WERI-Rb-1 (cell line): ENCODE data around the gene MS4A15.
"Not testable (repeated sequence)": the region's sequence is repeated elsewhere in the genome, so short reads cannot be mapped to it uniquely, and the experiment has no call there.

Source experiments
- DNase-seq: peaks from one replicate; pipeline ENCODE4 v3.0.0-alpha.2; 2020
- H3K27ac ChIP-seq: fragments of 250-450 bp; sonication (Bioruptor Pico); 2 replicates; pipeline ENCODE4 v1.5.1; 2020; ENCODE audit warnings: mild to moderate bottlenecking, moderate library complexity
- H3K27me3 ChIP-seq: fragments of 250-450 bp; sonication (Bioruptor Pico); 2 replicates; pipeline ENCODE4 v1.5.1; 2021; ENCODE audit warnings: mild to moderate bottlenecking, low read depth, moderate library complexity; ENCODE audit not compliant: insufficient read depth, severe bottlenecking
- H3K36me3 ChIP-seq: fragments of 250-450 bp; sonication (Bioruptor Pico); 2 replicates; pipeline ENCODE4 v1.5.1; 2020; ENCODE audit warnings: mild to moderate bottlenecking, moderate library complexity
- H3K4me3 ChIP-seq: 2 replicates; pipeline ENCODE4 v1.5.1; 2011; ENCODE audit warnings: low read depth, mild to moderate bottlenecking, control low read depth, low read length
- H3K9me3 ChIP-seq: fragments of 250-450 bp; sonication (Bioruptor Pico); 2 replicates; pipeline ENCODE4 v1.5.1; 2021; ENCODE audit warnings: mild to moderate bottlenecking, moderate library complexity; ENCODE audit not compliant: severe bottlenecking
- CTCF ChIP-seq: IDR thresholded peaks from 2 replicates; pipeline ENCODE4 v1.5.1; 2011; ENCODE audit warnings: low read depth, mild to moderate bottlenecking, control low read depth, inconsistent platforms, low read length

The MS4A15 gene, protein sequence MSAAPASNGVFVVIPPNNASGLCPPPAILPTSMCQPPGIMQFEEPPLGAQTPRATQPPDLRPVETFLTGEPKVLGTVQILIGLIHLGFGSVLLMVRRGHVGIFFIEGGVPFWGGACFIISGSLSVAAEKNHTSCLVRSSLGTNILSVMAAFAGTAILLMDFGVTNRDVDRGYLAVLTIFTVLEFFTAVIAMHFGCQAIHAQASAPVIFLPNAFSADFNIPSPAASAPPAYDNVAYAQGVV

DNA sequence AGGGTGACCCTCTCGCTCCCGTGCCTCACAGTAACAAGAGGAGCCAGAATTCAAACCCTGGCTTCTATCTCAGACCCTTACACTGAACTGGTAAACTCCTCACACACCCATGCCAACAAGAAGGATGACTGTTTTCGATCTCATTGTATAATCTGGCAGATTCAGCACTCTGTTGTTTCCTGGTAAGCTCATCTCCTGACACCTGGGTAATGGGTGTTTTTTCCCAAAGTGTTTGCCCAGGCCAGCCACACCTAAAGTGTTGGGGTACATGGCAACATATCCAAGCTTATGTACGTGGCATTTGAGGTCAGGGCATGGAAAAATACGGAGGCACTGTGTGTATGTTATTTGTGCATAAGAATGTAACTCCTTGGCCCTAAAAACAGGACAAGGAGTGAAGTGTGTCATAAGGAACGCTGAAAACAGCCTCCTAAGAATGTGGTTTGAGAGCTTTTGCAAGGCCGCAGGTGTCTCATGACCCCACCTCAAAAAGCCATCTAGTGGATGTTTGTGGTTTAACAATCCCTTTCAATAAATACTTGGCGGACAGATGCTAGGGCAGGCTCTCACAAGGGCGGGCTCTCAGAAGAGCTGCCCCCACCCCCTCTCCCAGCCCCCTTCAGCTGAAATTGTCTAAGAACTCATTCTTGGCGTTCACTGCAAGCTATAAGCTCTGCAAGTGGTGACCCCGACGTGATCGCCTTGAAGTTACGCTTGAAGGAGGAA, at the start of gene MS4A15:
TSS of gene MS4A15 (plus strand) at position 561 of the 726 bp plus-strand sequence. CDS start 6,867 bp downstream, outside the sequence.
- DNase-seq: peak; percentile 26
- peaks cover 5% of the 10 kb centered on the region for H3K27me3 ChIP-seq

GRCh38 chr11:60706931-60707330, 49.7 kb upstream of the MS4A15 start:
- H3K27me3 ChIP-seq: peaks cover 7% of the 10 kb centered on the region
- no peak overlapping the region for H3K4me3 ChIP-seq
- no peak for TF ChIP-seq CTCF
- no peaks in the 10 kb centered on the region for H3K36me3 ChIP-seq
- no peaks in the 10 kb centered on the region for H3K9me3 ChIP-seq
- no peak overlapping the region for H3K27ac ChIP-seq
- DNase-seq: no peak

More for the DNA sequence above, at the start of gene MS4A15:
- H3K36me3 ChIP-seq: no peaks in the 10 kb centered on the region
- H3K4me3 ChIP-seq: no peak within 1 kb of the TSS
- H3K9me3 ChIP-seq: no peaks in the 10 kb centered on the region
- peak; percentile 68 for TF ChIP-seq CTCF
- H3K27ac ChIP-seq: no peak within 1 kb of the TSS

DNA sequence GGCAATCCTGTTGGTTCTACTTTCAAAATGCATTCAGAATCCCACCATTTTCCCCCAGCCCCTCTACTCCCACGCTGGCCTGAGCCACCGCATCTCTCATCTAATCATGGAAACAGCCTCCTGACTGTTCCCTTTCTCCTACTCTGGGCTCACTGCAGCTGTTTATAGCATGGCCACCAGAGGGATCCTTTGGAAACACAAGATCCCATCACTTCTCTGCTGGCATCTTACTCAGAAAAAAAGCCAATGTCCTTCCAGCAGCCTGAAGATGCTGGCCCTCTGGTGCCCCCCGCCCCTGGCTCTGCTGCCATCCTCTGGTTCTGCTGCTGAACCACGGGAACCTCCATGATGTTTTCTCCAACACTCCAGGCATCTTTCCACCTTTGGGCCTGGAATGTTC, 46.2 kb upstream of the MS4A15 start:
- no peaks in the 10 kb centered on the region for H3K9me3 ChIP-seq
- peak; percentile 37 for TF ChIP-seq CTCF
- H3K27ac ChIP-seq: no peak overlapping the region
- H3K4me3 ChIP-seq: no peak overlapping the region
- peaks cover 3% of the 10 kb centered on the region for H3K27me3 ChIP-seq
- no peaks in the 10 kb centered on the region for H3K36me3 ChIP-seq
- DNase-seq: no peak

DNA sequence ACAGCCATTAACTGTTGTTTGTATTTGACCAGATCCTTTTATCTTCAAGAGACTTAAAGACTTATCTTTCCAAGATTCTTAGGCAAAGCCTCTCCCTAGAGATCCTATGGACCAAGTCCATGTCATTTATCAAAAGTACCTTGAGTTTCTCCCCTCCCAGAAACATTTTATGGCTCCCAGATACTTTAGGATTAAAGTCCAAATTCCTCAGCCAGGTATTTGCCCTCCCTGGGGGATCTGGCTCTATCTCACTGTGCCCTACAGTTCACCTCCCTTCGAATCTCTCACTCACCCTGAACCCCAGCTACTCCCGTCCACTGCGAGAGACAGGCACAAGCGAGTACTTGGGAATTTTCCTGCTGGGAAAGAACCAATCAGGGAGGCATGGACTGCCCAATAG, 45.4 kb upstream of the MS4A15 start:
- H3K36me3 ChIP-seq: no peaks in the 10 kb centered on the region
- peaks cover 2% of the 10 kb centered on the region for H3K27me3 ChIP-seq

DNA sequence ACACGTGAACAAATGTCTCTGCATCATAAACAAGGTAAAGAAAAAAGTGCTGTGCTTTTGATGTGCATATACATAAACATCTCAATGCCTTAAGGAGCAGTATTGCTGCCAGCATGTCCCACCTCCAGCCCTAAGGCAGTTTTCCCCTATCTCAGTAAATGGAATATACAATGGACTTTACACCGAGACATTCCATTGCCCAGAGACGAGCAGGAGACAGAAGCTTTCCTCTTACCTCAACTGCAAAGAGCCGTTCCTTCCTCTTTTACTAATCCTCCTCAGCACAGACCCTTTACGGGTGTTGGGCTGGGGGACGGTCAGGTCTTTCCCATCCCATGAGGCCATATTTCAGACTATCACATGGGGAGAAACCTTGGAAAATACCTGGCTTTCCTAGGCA, 43.2 kb upstream of the MS4A15 start:
- not testable (repeated sequence) for H3K27ac ChIP-seq, H3K9me3 ChIP-seq, H3K27me3 ChIP-seq, H3K36me3 ChIP-seq, DNase-seq, H3K4me3 ChIP-seq

More for the DNA sequence above, 45.4 kb upstream of the MS4A15 start:
- no peak for TF ChIP-seq CTCF
- no peaks in the 10 kb centered on the region for H3K9me3 ChIP-seq
- DNase-seq: no peak
- no peak overlapping the region for H3K4me3 ChIP-seq
- H3K27ac ChIP-seq: no peak overlapping the region

DNA sequence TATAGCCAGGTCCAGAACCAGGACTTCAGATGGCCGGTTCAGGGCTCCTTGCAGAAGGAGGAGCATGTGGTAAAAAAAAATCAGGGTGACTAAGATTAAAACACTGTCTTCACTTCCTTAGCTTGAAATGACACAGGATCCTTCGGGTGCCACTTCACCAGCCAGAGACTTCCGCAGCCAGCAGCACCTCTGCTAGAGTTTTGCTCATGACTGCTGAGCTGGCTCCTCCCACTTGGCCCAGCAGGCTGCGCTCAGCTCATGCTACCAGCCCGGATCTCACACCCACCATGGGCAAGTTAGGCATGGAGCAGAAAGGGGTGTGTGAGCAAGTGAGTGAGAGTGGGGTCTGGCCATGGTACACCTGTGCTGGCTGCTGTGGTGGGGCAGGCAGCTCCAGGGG, 38.7 kb upstream of the MS4A15 start:
- no peaks in the 10 kb centered on the region for H3K36me3 ChIP-seq
- H3K9me3 ChIP-seq: peaks cover 3% of the 10 kb centered on the region
- no peak overlapping the region for H3K27ac ChIP-seq
- no peak for DNase-seq
- no peak for TF ChIP-seq CTCF
- no peak overlapping the region for H3K4me3 ChIP-seq
- H3K27me3 ChIP-seq: peaks cover 5% of the 10 kb centered on the region
